Vagina (tissue), 2 donors: ENCODE results near the gene TAF1B.

Source experiments
- CTCF ChIP-seq, 3 experiments: fragments of 450-650 bp in 2 of 3; fragments of 200-600 bp in 1 of 3; sonication (generic) in 1 of 3; IDR thresholded peaks; one replicate each; pipeline ENCODE4 v1.5.1; 2017 to 2019; ENCODE audit warnings: antibody characterized with exemption in 3 of 3, mild to moderate bottlenecking in 2 of 3, moderate library complexity in 2 of 3
- POLR2AphosphoS5 ChIP-seq, 2 donors: sonication (generic); formaldehyde crosslinking; IDR thresholded peaks; one replicate each; pipeline ENCODE4 v1.9.0; 2017; ENCODE audit warnings: antibody characterized with exemption in 2 of 2, mild to moderate bottlenecking in 2 of 2, low read depth in 1 of 2; ENCODE audit not compliant: insufficient read depth in 1 of 2

- TF ChIP-seq POLR2AphosphoS5 (IDR thresholded peaks at IDR 0.05; ENCODE audit: insufficient read depth in 1 of 2, low read depth in 1 of 2) (no peak), CTCF (IDR thresholded peaks at IDR 0.05) (no peak)
Measured at GRCh38 chr2:9958057-9958456, 114.8 kb downstream of the TAF1B start.
